ENCODE measurements around the gene FXN.

Gene FXN

DNA sequence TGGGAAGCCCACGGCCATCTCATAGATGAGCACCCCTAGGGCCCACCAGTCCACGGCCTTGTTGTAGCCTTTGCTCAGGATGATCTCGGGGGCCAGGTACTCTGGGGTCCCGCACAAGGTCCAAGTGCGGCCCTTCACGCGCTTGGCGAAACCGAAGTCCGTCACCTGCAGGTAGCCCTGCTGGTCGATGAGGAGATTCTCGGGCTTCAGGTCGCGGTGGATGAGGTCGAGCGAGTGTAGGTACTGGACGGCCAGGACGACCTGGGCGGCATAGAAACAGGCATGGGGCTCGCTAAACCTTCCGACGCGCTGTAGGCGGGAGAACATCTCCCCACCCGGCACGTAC lies 22.2 kb upstream of the FXN start:
- TF ChIP-seq ZFX (IDR thresholded peaks at IDR 0.05; ENCODE audit: borderline replicate concordance), result no peak

DNA sequence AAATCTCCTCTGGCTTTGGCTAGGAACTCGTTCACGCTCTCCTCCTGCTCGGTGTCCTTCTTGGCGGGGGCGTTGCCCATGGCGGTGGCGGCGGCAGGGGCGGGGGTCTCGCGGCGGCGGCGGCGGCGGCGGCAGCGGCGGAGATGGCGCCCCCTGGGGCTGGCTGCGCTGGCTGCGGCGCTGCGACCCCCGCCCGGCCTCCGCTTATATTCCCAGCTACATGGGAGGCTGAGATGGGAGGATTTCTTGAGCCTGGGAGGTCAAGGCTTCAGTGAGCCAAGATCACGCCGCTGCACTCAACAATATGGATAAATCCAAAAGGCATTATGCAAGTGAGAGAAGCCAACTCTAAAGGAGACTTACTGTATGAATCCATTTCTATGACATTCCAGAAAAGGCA lies 21.5 kb upstream of the FXN start, which contains the start of gene PRKACG:
PRKACG (minus strand) TSS at position 101 of the 400 bp plus-strand sequence; CDS start at position 80, 21 bp downstream.
- H3K27ac ChIP-seq, result no peak within 1 kb of the TSS
- no peak for TF ChIP-seq ZFX (IDR thresholded peaks at IDR 0.05; ENCODE audit: borderline replicate concordance)
- TF ChIP-seq, protein P1, sequence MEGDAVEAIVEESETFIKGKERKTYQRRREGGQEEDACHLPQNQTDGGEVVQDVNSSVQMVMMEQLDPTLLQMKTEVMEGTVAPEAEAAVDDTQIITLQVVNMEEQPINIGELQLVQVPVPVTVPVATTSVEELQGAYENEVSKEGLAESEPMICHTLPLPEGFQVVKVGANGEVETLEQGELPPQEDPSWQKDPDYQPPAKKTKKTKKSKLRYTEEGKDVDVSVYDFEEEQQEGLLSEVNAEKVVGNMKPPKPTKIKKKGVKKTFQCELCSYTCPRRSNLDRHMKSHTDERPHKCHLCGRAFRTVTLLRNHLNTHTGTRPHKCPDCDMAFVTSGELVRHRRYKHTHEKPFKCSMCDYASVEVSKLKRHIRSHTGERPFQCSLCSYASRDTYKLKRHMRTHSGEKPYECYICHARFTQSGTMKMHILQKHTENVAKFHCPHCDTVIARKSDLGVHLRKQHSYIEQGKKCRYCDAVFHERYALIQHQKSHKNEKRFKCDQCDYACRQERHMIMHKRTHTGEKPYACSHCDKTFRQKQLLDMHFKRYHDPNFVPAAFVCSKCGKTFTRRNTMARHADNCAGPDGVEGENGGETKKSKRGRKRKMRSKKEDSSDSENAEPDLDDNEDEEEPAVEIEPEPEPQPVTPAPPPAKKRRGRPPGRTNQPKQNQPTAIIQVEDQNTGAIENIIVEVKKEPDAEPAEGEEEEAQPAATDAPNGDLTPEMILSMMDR (IDR thresholded peaks at IDR 0.05), result no peak

More for the DNA sequence above, 22.2 kb upstream of the FXN start:
- no peak overlapping the region for H3K27ac ChIP-seq

DNA sequence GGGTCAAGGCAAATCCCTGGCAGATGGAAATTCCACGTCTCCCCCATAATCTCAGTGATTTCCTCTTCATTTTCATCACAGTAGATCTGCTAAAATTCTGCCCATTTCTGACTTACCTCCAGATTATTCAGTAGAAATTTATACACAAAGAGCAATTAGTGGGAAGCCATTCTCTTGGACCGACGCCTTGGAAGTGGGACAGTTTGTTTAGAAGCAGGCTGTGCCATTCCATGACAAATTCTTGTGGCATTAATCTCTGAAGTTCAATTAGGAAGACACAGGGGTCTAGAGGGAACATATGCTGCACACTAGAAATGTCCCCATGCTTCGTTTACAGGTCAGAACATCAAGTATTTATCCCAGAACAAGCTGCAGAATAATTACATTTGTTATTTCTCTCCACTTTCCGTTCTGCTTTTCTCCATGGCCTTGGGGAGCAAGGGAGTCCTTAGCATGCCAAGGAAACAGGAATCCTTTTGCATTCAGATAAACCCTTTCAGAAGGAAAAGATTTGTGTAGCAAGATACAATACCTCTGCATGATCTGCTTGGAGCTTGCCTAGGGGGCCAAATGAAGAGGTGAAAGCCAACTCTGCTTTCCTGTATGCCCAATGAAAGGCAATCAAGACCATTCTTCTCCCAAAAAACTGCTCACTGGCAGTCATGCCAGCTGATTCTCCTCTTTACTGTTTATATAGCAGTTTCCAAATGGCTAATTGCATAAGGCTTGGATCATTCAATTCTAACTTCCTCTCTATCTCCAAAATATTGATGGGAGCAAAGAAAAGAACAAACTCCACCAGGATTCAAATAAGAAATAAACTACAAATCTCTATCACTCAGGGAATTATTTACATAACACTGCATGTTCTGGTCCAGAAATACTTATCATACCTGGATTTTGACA lies 19.1 kb upstream of the FXN start:
- H3K27ac ChIP-seq, result no peak overlapping the region
- TF ChIP-seq ZFX (IDR thresholded peaks at IDR 0.05; ENCODE audit: borderline replicate concordance), result no peak
- TF ChIP-seq, protein P1 (IDR thresholded peaks at IDR 0.05), result no peak

DNA sequence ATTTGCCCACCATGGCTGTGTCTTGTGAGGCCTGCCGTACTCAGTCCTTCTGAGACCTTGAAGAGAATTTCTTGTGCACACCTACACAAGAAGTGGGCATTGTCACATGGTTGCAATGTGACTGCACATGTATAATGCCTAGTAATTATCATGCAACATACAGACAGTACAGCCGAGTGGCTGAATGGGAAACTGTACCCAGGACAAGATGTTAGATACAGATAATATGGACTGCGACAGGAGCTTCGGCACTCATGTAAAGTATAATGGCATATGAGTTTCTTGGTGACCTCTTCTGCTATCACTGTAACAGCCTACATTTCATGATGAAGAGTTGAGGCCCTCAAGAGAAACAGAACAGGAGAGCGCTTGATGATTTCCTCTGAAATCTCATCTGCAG lies 16.8 kb upstream of the FXN start:
- H3K27ac ChIP-seq, result no peak overlapping the region
- TF ChIP-seq ZFX (IDR thresholded peaks at IDR 0.05; ENCODE audit: borderline replicate concordance), result no peak
- TF ChIP-seq, protein P1 (IDR thresholded peaks at IDR 0.05), result no peak

DNA sequence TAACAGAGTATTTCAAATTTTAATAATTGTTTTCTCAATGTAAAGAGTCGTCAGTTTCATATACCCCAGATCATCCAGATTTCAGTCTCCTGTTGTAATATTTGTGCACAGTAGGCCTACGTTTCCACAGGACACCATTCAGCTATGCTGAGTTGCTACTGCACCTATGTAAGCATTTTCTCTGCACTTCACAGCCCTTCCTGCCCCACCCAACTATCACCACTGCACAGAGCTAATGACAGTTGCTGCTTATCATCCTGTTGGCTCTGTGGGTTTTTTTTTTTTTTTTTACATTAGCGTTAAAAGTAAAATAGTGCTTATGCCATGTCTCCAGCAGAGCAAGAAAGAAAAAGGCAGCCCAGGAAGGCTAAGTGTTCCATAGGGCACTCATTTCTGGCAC lies 15.7 kb upstream of the FXN start:
- TF ChIP-seq ZFX (IDR thresholded peaks at IDR 0.05; ENCODE audit: borderline replicate concordance), result no peak
- TF ChIP-seq, protein P1 (IDR thresholded peaks at IDR 0.05), result no peak
- H3K27ac ChIP-seq, result no peak overlapping the region

DNA sequence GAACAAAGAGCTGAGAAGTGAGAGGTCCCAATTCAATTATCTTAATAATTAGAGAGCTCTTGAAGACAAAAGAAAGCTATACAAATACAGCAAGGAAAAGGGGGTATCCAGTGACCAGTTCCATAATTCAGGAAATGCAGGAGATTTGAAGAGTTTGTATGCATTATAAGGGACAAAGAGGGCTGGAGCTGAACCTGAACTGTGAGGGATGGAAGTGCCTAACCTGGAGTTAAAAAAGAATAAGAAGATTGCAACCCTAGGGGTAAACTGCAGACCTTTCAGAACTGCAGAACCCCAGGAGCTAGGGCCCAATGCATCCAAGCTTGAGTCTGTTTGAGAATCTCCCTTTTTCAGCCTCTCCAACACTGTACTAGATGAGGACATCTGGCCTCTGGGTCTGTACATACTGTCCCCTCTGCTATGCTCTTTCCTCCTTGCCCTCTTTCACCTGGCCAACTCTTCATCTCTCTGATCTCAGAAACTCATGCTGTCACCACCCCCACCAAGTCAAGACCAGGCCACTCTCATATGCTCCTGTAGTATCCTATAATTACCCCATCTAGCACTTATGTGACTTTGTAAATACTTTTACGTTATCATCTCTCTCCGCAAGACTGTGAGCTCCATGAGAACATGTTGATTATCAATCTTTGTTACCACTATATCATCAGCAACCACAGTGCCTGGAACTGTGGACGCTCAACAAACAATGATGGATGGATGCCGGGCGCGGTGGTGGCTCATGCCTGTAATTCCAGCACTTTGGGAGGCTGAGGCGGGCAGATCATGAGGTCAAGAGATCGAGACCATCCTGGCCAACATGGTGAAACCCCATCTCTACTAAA lies 15.0 kb upstream of the FXN start:
- TF ChIP-seq, protein P1 (IDR thresholded peaks at IDR 0.05), result no peak
- no peak for TF ChIP-seq ZFX (IDR thresholded peaks at IDR 0.05; ENCODE audit: borderline replicate concordance)
- H3K27ac ChIP-seq, result no peak overlapping the region

DNA sequence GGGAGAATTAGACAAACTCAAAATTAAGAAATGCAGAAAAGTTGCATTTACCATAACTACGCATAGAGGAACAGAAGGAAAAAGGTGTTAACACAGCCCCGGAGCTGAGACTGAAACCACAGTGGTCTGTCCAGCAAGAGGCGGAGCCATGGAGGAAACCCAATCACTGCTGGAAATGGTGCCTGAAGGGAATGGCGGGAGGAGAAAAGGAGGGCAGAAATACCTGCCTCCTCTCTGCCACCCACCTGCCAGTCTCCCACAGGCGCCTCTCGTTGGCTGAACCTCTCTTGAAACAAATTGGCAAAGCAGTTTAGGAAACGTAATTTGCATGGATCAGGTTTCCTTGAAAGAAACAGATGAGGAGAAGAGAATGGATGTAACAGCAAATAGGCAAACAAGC lies 11.9 kb upstream of the FXN start:
- H3K27ac ChIP-seq, result peak overlapping the region; percentile 19; the same call in 1 of the 2 replicates
- TF ChIP-seq, protein P1 (IDR thresholded peaks at IDR 0.05), result no peak
- TF ChIP-seq ZFX (IDR thresholded peaks at IDR 0.05; ENCODE audit: borderline replicate concordance), result no peak
